HS-5 (cell line): ENCODE results near the gene APLF.
"Not testable (repeated sequence)": the region's sequence is repeated elsewhere in the genome, so short reads cannot be mapped to it uniquely, and the experiment has no call there.

Experiments
- DNase-seq: peaks from one replicate; pipeline ENCODE4 v3.0.0-alpha.2; 2012; ENCODE audit warnings: low read depth

APLF gene

GRCh38 chr2:68441179-68441993 lies 26.0 kb upstream of the APLF start:
- DNase-seq: no peak

GRCh38 chr2:68441994-68442322 lies 25.4 kb upstream of the APLF start:
- no peak for DNase-seq

- DNase-seq: not testable (repeated sequence)
Measured at GRCh38 chr2:68446425-68446824, 21.0 kb upstream of the APLF start.

GRCh38 chr2:68447118-68447517 lies 20.3 kb upstream of the APLF start:
- no peak for DNase-seq

- no peak for DNase-seq
Measured at GRCh38 chr2:68448671-68449653, 18.4 kb upstream of the APLF start.

- DNase-seq: no peak
Measured at GRCh38 chr2:68452158-68452900, 15.1 kb upstream of the APLF start.

GRCh38 chr2:68453761-68454360 lies 13.5 kb upstream of the APLF start:
- no peak for DNase-seq

GRCh38 chr2:68454719-68455118 lies 12.7 kb upstream of the APLF start:
- DNase-seq: no peak

GRCh38 chr2:68456198-68456597 lies 11.2 kb upstream of the APLF start:
- DNase-seq: no peak

GRCh38 chr2:68458981-68459380 lies 8.4 kb upstream of the APLF start:
- no peak for DNase-seq

GRCh38 chr2:68463287-68463877 lies 4.0 kb upstream of the APLF start:
- no peak for DNase-seq

GRCh38 chr2:68464651-68465050 lies 2.7 kb upstream of the APLF start:
- no peak for DNase-seq

- no peak for DNase-seq
Measured at GRCh38 chr2:68465081-68465916, 2.1 kb upstream of the APLF start.

- peak; percentile 33 for DNase-seq
Measured at GRCh38 chr2:68466361-68466777, 1.0 kb upstream of the APLF start.

GRCh38 chr2:68466778-68467076 lies 658 bp upstream of the APLF start:
- no peak for DNase-seq

- no peak for DNase-seq
Measured at GRCh38 chr2:68468801-68469200, 1.4 kb downstream of the APLF start.

- no peak for DNase-seq
Measured at GRCh38 chr2:68469935-68470334, 2.5 kb downstream of the APLF start.

GRCh38 chr2:68471385-68471784 lies 4.0 kb downstream of the APLF start:
- no peak for DNase-seq

- DNase-seq: no peak
Measured at GRCh38 chr2:68472796-68473414, 5.5 kb downstream of the APLF start.

GRCh38 chr2:68475110-68475509 lies 7.7 kb downstream of the APLF start:
- DNase-seq: no peak
